GM12874 (cell line): ENCODE measurements around the gene FTSJ1.

Experiments
- CTCF ChIP-seq: IDR thresholded peaks from 2 replicates; pipeline ENCODE4 v1.5.1; 2011; ENCODE audit warnings: low read depth, mild to moderate bottlenecking, control low read depth, low read length, moderate library complexity; ENCODE audit not compliant: insufficient read depth

Gene FTSJ1

GRCh38 chrX:48487362-48487798, 11.4 kb downstream of the FTSJ1 start:
- TF ChIP-seq CTCF = no peak

GRCh38 chrX:48488034-48488433, 12.0 kb downstream of the FTSJ1 start:
- no peak for TF ChIP-seq CTCF

GRCh38 chrX:48489296-48489695, 13.3 kb downstream of the FTSJ1 start:
- no peak for TF ChIP-seq CTCF

GRCh38 chrX:48489892-48490291, 13.9 kb downstream of the FTSJ1 start:
- no peak for TF ChIP-seq CTCF

GRCh38 chrX:48490661-48491060, 14.7 kb downstream of the FTSJ1 start:
- TF ChIP-seq CTCF = no peak

- TF ChIP-seq CTCF = no peak
These were observed 15.8 kb downstream of the FTSJ1 start for GRCh38 chrX:48491809-48492208.

- no peak for TF ChIP-seq CTCF
These were observed 16.4 kb downstream of the FTSJ1 start for GRCh38 chrX:48492293-48492910.

GRCh38 chrX:48493890-48494364, 17.9 kb downstream of the FTSJ1 start:
- TF ChIP-seq CTCF = peak; percentile 29; the same call in 1 of the 2 replicates
